Esophagus squamous epithelium (tissue), 4 donors: ENCODE data around the gene PXMP2.

Source experiments
- POLR2A ChIP-seq, 4 donors: fragments of 450-650 bp; IDR thresholded peaks; one replicate each; pipeline ENCODE4 v1.6.1; 2017; ENCODE audit warnings: antibody characterized with exemption in 4 of 4, mild to moderate bottlenecking in 4 of 4, moderate library complexity in 3 of 4
- TF ChIP-seq, protein P1 (sequence below), 6 experiments: fragments of 450-650 bp in 4 of 6; fragments of 200-600 bp in 2 of 6; sonication (generic) in 2 of 6; IDR thresholded peaks; one replicate each; pipeline ENCODE4 v1.5.1; 2016 to 2019; ENCODE audit warnings: antibody characterized with exemption in 6 of 6, mild to moderate bottlenecking in 4 of 6, moderate library complexity in 4 of 6

DNA sequence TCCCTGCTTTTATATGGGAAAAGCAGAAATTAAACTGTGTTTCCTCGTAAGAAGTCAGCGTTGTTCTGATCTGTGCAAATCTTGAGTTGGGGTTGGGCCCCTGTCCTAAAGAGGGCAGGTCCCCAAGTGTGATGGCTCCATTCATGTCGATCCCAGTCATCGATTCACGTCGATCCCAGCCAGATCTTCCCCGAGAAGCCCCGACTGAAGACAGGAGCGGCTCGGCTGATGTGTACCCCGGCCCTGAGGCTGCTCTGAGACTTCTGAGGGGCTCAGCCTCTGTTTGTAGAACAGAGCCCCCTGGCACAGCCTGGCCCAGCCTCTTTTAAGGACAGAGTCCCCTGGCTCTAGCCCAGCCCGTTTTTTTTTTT is 32.6 kb downstream of the PXMP2 start:
- TF ChIP-seq, protein P1, sequence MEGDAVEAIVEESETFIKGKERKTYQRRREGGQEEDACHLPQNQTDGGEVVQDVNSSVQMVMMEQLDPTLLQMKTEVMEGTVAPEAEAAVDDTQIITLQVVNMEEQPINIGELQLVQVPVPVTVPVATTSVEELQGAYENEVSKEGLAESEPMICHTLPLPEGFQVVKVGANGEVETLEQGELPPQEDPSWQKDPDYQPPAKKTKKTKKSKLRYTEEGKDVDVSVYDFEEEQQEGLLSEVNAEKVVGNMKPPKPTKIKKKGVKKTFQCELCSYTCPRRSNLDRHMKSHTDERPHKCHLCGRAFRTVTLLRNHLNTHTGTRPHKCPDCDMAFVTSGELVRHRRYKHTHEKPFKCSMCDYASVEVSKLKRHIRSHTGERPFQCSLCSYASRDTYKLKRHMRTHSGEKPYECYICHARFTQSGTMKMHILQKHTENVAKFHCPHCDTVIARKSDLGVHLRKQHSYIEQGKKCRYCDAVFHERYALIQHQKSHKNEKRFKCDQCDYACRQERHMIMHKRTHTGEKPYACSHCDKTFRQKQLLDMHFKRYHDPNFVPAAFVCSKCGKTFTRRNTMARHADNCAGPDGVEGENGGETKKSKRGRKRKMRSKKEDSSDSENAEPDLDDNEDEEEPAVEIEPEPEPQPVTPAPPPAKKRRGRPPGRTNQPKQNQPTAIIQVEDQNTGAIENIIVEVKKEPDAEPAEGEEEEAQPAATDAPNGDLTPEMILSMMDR (IDR thresholded peaks at IDR 0.05) = no peak
- no peak for TF ChIP-seq POLR2A (IDR thresholded peaks at IDR 0.05)
